RPMI7951 (cell line): ENCODE data around the gene ADAM19. TPM values are rescaled to one million over a fixed set of nuclear protein-coding genes. Genes with fewer than 3 reads are reported as not detected.
A peak's percentile ranks its signal among the peaks of the same experiment; 100 is the strongest.

ENCODE experiments used
- DNase-seq: peaks from one replicate; pipeline ENCODE4 v3.0.0-alpha.2; 2012; ENCODE audit warnings: low read depth
- total RNA-seq: library from RNA; depleted of rRNA; stranded (reverse); fragments of >200 nt; shearing (Covaris generic); gene quantifications from 2 replicates; pipeline ENCODE4 v1.2.3, GENCODE V29; 2014; rRNA removed

Gene ADAM19, protein sequence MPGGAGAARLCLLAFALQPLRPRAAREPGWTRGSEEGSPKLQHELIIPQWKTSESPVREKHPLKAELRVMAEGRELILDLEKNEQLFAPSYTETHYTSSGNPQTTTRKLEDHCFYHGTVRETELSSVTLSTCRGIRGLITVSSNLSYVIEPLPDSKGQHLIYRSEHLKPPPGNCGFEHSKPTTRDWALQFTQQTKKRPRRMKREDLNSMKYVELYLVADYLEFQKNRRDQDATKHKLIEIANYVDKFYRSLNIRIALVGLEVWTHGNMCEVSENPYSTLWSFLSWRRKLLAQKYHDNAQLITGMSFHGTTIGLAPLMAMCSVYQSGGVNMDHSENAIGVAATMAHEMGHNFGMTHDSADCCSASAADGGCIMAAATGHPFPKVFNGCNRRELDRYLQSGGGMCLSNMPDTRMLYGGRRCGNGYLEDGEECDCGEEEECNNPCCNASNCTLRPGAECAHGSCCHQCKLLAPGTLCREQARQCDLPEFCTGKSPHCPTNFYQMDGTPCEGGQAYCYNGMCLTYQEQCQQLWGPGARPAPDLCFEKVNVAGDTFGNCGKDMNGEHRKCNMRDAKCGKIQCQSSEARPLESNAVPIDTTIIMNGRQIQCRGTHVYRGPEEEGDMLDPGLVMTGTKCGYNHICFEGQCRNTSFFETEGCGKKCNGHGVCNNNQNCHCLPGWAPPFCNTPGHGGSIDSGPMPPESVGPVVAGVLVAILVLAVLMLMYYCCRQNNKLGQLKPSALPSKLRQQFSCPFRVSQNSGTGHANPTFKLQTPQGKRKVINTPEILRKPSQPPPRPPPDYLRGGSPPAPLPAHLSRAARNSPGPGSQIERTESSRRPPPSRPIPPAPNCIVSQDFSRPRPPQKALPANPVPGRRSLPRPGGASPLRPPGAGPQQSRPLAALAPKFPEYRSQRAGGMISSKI
- 15.6 and 24.2 TPM in 2 replicates for total RNA-seq

DNA sequence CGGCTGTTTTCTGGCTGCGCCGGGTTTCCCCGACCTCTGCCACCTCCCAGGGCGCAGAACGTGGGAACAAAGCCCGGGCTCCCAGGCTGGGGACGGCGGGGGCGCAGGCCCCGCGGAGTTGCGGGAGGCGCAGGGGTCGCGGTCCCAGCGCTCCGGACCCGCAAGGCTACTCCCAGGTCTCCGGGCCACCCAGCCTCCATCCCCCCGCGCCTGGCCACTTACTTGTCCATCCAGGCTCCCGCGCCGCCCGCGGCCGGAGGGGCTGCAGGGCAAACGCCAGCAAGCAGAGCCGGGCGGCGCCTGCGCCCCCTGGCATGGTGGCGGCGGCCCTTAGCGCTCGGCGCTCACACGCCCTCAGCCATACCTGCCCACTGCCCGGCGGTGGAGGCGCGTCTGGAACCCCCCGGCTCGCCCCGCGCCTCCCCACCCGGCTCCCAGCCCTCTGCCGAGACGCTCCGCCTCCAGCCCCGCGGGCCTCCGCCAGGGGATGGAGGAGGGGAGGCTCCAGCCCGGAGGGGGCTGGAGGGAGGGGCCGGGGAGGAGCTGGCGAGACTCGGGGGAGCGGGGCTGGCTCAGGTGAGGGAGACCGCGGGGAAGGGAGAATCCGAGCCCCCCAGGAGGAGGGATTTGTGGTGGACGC, at the start of gene ADAM19:
ADAM19 (minus strand) TSS at position 395 of the 640 bp plus-strand sequence; CDS start at position 316, 79 bp downstream.
- peak; percentile 54 for DNase-seq

DNA sequence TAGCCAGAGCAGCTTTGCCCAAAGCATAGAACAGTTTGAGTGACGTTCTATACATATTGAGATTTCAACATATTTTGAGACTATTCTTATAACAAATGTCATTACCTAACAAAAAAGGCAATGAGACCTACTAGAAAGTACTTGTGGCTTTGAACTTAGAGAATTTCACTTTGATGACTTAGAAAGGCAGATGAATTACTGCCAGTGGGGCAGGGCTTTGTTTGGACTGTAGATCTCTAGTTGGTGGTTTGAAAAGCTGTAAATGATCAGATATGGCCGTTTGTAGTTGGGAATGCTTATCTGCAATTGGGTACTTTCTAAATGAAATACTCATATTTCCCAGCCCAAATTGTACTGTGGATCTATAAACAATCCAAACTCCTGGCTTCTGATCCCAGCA, 48.6 kb upstream of the ADAM19 start:
- no peak for DNase-seq

DNA sequence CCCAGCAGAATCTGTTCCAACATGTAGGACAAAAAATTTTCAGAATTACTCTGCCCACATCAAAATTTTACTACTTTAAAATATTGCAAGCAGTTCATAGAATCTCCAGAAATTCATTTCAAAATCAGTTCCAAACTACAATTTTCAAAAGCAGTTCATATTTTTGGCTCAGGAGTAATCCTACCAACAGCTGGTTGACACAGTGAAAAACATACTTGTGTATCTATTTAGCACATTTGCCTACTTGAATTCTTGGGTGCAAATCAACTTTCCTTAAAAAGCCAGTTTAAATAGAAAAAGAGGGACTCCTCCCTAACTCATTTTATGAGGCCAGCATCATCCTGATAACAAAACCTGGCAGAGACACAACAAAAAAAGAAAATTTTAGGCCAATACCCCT, 45.2 kb upstream of the ADAM19 start:
- no peak for DNase-seq

DNA sequence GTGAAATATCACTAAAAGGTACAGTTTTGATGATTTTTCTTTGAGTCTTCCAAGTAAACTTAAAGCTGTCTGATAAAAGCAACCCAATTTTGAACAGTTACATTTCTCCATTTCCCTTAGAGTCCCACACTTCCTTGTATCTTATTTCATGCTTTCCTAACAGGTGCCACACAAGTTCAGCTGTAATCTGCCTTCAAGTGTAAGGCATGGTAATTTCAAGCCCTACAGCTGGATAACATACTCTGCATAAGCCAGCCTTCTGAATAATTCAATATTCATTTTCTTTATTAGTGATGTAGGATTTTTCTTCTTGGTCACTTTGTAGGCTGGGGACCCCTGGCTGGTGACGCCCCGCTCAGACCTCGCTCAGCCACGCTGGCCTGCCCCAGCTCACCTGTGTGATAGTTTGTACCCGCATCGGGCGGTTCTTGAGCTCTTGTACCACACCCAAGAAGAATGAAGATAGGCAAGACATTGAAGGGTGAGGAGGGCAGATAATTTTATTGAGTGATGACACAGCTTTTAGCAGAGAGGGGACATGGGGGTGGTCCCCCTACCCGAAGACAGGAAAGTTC, 42.7 kb upstream of the ADAM19 start:
- no peak for DNase-seq

DNA sequence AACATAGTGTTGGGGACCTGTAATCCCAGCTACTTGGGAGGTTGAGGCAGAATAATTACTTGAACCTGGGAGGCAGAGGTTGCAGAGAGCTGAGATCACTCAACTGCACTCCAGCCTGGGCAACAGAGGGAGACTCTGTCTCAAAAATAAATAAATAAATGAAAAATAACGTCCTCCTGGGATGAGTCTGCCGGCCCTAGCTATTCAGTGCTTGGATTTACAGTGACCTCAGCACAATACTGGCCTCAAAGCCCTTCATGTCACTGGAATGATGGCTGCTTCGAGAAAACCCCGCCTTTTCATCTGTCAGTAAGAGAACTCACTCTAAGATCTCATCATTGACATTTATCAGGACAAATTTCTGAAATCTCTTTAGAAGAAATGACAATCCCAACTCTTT, 41.2 kb upstream of the ADAM19 start:
- no peak for DNase-seq

DNA sequence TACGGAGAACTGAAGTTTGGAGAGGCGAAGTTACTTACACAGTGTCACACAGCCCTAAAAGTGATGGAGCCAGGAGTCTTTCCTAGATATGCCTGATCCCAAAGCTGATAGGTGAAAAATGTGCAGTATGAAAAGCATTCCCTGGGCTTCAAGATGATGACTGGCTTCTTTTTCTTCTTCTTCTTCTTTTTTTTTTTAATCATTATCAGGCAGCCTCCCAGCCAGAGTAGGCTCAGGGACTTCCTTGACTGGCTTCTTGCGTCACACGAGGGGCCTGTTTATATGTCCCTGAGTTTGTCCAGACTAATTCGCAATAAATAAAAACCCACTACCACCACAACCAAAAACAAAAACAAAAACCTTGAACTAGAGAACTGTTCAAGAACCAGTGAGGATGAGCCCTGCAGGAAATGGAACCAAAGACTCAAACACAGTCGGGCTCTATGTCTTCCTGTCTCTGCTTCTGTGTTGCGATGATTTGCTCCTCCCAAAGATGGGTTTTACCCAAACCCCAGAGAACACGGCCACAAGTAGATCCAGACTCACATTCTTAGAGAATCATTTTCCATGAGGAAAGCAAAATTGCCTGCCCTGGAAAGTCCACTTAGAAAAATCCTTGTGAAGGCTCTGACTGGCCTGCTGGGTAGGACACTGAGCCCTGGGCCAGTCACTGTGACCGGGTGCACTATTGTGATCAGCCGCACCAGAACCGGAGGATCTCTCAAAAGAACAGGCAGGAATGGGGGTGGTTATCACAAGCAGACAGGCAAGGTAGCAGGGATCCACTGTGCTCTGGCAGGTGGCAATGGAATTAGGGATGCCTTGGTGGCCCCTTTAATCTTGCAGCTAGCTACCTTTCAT, 38.0 kb upstream of the ADAM19 start:
- DNase-seq = no peak

DNA sequence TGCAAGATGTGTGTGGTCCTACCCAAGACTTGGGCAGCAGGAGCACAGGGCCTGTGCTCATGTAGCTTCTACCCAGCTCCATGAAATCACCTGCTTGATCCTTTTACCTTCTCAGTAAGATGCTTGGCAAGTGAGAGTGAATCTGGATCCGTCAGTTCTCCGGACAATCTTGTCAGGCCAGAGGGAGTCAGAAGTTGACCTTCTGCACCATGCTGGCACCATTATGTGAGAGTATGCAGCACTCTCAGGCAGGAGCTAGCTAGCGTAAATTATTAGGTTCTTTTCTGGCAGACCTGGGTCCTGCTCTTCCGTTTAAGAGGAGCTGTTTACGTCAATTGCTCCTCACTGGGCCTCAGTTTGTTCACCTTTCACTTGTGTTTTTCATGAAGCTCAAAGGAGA, 37.0 kb upstream of the ADAM19 start:
- no peak for DNase-seq

DNA sequence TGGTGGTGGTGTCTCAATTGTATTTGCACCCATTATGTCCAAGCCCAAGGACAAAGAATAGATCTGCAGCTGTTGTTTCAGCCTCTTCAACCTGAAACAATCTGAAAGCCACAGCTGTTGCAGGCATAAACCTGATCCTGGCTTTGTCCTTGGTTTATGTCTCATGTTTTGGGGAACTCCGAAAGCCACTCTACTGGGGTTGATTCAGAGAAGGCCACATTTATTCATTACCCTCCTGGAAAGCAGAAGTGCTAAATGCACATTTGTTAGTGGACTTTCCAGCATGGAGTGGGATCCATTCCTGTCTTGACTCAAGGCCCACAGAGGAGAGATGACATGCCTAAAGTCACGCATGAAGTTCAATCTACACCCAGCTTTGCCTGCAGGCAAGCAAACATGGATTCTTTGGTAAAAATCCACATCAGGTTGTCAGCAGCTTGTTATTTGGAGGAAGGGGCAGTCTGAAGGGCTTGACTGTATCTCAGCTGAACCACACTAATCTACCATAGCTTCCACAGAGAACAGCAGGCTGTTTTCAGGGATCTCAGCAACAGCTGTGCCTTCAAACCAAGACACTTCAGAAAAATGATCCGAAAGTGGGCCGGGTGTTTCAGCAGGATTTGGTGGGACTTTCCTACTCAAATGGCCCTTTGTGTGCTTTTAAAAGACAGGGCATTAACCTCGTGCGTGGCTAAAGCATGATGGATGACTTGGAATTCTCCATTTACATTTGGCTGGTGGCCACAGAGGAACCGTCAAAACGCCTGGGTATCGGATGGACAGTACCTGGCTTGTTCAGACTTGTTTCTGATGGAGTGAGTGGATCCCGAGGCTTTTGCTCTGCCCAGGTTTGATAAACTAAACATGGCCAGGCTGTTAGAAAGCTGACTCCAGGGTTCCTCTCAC, 36.2 kb upstream of the ADAM19 start:
- peak; percentile 54 for DNase-seq

DNA sequence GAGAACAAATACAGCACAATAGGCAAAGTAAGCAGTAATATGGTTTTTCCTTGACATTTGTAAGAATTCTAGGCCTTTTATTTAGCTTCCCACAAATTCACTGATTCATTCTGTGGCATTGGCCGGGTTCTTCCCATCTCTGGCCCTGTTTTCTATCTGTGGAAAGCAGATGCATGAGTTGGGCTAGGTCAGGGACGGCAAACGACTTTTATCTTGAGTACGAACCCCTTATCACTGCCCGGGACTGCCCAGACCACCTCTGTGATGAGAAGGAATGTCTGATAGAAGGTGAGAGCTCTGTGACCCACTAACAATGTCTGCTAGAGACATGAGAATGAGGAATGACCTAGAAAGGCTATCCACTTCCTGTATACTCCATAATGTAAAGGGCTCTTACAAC, 35.4 kb upstream of the ADAM19 start:
- no peak for DNase-seq

DNA sequence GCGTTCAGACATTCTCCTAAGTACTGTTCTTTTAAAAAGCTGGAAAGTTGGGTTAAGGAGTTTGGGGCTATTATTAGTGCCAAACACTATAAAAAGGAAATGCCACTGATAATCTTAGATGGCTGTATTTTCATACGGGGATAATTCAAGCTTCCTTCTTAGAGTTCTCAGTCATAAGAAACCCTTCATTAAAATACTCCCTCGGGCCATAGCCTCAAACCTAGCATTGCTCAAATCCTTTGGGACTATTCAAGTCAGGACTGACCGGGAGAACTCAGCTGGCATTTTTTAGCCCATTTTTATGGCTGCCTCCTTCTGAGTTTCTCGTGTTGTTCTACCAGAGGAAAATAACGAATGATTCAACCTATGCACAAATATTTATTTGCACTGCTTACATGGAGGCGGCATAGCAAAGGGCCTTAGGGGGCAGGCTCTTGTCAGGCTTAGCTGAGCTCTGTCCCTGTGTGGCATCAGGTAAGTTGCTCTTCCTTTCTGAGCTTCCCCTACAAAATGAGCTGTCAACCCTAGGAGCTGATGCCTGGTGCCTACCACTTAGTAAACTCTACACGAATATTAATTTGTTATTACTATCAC, 33.5 kb upstream of the ADAM19 start:
- DNase-seq = peak; percentile 53

DNA sequence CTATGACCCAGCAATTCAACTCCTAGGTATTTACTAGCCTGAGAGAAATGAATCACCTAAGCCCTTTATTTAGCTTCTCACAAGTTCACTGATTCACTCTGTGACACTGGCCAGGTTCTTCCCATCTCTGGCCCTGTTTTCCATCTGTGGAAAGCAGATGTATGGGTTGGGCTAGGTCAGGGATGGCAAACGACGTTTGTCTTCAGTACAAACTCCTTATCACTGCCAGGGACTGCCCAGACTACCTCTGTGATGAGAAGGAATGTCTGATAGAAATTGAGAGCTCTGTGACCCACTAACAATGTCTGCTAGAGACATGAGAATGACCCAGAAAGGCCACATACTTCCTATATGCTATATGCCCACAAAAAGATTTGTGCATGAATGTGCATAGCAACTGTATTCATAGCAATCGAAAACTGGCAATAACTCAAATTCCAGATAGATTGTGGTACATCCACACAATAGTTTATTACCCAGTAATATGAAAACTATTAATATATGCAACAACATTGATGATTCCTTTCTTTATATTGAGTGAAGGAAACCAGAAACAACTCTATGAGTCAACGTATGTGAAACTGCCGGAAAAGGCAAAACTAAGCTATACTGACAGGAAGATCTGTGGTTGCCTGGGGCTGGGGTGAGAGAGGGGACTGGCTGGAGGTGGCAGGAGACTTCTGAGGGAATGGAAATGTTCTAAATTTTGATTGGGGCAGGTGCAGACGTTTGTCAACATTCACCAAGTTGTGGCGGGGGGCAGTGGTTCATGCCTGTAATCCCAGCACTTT, 32.0 kb upstream of the ADAM19 start:
- peak; percentile 68 for DNase-seq

DNA sequence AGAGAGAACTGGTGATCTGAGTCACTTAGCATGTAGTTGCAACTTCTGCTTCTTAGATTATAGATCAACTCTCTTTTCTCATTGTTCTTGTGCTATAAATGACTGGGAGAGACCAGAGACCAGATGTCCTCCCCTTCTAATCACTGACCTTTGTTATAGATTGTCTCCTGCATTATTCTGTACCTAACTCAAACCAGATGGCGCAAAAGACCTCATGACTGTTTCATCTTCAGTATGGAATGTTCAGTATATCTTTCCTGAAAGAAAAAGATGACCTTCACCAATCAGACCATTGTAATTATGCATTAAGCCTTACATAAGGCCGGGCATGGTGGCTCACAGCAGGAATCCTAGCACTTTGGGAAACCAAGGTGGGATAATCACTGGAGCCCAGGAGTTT, 30.5 kb upstream of the ADAM19 start:
- peak; percentile 57 for DNase-seq

DNA sequence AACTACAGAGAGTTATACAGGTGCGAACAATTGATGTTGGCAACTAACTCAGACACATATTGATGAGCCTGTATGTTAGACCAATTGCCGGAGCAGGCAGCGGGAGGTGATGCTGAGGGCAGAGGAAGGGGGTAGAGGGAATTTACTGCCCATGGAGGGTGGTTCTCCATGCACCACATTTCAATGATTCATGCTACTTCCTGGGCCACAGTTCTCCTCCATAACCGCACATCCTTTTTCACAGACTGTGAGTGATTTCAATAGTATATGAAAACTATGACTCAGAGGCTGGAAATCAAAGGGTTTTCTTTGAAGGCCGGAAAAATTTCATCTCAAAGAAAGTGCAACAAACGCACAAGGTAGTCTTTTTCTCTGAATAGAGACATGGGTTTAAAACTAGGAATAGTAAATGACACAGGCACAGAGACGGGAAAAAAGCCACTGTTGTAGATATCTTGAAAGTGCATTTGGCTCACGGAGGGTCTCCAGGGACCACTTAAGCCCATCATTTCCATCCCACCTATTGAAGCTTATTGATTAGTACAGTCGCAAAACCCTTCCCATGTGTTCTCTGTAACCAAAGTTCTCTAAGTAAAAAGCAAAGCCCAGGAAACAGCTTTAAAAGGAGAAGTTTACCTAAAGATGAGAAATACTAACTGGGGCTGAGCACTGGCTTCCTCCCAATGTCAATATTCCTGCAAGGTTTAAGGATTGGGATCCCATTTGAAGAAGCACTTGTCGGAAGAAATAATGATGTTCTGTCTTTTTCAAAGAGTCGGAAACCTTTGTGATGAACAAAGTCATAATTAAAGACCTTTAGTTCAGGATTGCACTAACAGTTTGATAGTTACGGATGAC, 28.0 kb upstream of the ADAM19 start:
- peak; percentile 94 for DNase-seq

DNA sequence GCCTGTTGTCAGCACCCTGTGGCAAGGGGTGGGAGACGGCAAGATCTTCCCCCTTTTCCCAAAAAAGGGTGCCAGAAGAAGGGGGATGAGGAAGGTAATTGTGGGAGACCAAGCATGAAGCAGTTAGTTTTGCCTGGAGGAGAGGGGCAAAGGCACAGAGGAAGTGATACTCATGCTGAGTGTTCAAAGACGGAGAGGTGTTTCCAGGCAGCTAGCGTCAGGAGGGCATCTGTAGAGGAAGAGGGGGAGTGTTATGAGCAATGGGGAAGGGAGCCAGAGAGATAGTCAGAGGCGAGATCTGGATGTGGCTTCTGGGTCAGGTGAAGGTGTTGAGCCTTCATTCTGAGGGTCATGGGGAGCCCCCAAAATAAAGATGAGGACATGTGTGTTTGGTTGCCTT, 26.9 kb upstream of the ADAM19 start:
- peak; percentile 63 for DNase-seq

DNA sequence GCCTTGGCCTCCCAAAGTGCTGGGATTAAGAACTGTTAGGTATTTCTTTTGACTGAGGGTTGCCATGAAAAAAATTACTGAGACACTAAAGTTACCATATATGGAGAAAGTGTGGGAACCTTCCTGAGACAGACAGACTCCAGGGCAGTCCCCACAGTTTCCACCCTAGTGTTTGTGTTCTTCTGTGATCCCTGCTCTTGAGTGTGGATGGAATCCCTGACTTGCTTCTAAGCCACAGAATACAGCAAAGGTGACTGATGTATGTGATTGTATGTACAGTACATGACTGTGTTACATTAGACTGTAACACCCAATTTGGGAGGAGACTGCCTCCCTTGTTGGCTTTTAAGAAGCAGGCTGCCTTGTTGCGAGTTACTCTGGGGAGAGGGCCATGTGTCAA, 24.7 kb upstream of the ADAM19 start:
- no peak for DNase-seq

DNA sequence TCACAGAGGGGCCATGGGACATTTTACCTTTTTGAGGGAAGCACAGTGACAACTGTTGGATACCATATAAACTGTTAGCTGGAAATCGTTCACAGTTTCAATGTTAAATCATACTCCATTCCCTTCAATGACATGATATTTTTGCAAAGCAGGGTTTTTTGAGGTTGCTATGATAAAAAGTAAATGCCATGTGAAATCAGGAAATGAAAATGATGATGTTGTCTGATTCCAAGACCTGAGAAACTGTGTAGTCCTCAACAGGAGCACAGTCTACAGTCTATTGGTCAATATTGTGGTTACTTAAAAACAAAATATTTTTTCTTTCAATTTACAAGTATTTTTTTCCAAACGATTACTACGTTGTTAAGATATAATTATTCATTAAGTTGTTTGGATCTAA, 24.0 kb upstream of the ADAM19 start:
- no peak for DNase-seq

DNA sequence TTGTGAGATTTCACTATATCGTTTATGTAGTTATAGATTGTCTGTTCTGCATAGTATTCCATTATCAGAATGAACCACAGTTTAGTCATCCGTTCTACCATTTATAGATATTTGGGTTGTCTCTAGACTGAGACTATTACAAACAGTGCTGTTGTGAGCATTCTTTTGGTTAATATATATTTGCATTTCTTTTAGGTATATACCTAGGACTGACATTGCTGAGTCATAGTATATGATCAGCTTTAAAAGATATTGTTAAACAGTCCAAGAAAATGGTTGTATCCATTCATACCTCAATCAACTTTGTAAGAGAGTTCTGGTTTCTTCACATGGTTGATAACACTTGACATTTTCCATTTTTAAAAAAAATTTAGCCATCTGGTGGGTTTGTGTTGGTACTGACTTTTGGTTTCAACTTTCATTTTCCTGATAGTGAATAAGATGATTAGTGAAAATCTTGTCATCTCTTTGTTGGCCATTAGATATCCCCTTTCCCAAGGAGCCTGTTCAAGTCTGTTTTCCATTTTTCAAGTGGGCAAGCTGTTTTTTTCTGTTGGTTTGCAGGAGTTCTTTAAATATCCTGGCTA, 22.9 kb upstream of the ADAM19 start:
- no peak for DNase-seq
